K562 (cell line): ENCODE measurements around the gene IL26. TPM values are rescaled to one million over a fixed set of nuclear protein-coding genes. Genes with fewer than 3 reads are reported as not detected.

Experiments
- ATAC-seq: fragments of 200-7000 bp; cut with Tn5 transposase; 3 replicates; pipeline ENCODE4 v1.9.1; 2020; ENCODE audit warnings: moderate library complexity
- BruUV-seq: library from RNA; stranded (reverse); fragments of 400-500 nt; replicated peaks from 2 replicates; lab custom pipeline; 2021; lab: Mats Ljungman, UMichigan
- CTCF ChIA-PET: fragments of 300-600 bp; formaldehyde crosslinking; extraction: SDS; loops from one replicate; lab custom pipeline; 2021; ENCODE audit warnings: low intra/inter-chr PET ratio; lab: Yijun Ruan, JAX
- POLR2A ChIA-PET: fragments of 300-600, 350-650 bp; sonication (Branson Sonifier 250); formaldehyde crosslinking; extraction: SDS; loops from one replicate; lab custom pipeline; 2021; ENCODE audit warnings: antibody characterized with exemption, inconsistent platforms; lab: Yijun Ruan, JAX
- DNase-seq, 4 experiments: peaks; one replicate each; pipeline versions ENCODE4 v3.0.0 to v3.0.0-alpha.2; 2011 to 2018; ENCODE audit warnings: low spot score in 3 of 4, mixed read lengths in 3 of 4; ENCODE audit errors: extremely low read depth in 1 of 4
- FAIRE-seq: peaks from 2 replicates; lab custom pipeline; 2011; peaks lifted over from hg19 to GRCh38; lab: Jason Lieb, UNC
- H2AFZ ChIP-seq: 2 replicates; pipeline ENCODE4 v1.6.0; 2011; ENCODE audit warnings: low read depth, low read length, control low read depth, inconsistent platforms
- H3K27ac ChIP-seq: fragments of 200-600 bp; 3 replicates; pipeline ENCODE4 v1.8.0; 2011; ENCODE audit warnings: low read depth, mild to moderate bottlenecking, control low read depth, inconsistent platforms, low read length, moderate library complexity, mixed read lengths; ENCODE audit errors: extremely low read depth
- H3K27me3 ChIP-seq, 2 experiments: fragments of 300-600 bp in 1 of 2; 2 replicates in 1 of 2; 3 replicates in 1 of 2; pipeline versions ENCODE4 v1.6.0 to v1.8.0; 2011; ENCODE audit warnings: inconsistent platforms in 2 of 2, low read length in 2 of 2, mild to moderate bottlenecking in 1 of 2, mixed read lengths in 1 of 2, moderate library complexity in 1 of 2; ENCODE audit not compliant: control insufficient read depth in 2 of 2, insufficient read depth in 2 of 2
- H3K36me3 ChIP-seq: fragments of 300-600 bp; 3 replicates; pipeline ENCODE4 v1.8.0; 2011; ENCODE audit warnings: mild to moderate bottlenecking, low read length, inconsistent platforms; ENCODE audit not compliant: control insufficient read depth, insufficient read depth
- H3K4me1 ChIP-seq, 2 experiments: fragments of 200-600 bp in 1 of 2; replicated peaks in 1 of 2; 2 replicates in 1 of 2; 3 replicates in 1 of 2; pipeline versions ENCODE4 v1.5.1 to v1.8.0; 2011; ENCODE audit warnings: inconsistent platforms in 2 of 2, low read length in 2 of 2, mild to moderate bottlenecking in 1 of 2, mixed read lengths in 1 of 2, moderate library complexity in 1 of 2; ENCODE audit not compliant: control insufficient read depth in 2 of 2, insufficient read depth in 2 of 2
- H3K4me2 ChIP-seq: 2 replicates; pipeline ENCODE4 v1.6.1; 2011; ENCODE audit warnings: low read length, control low read depth, inconsistent platforms, mixed read lengths; ENCODE audit not compliant: insufficient read depth
- H3K4me3 ChIP-seq: fragments of 200-600 bp; sonication (generic), shearing (Covaris generic); 2 replicates; pipeline ENCODE4 v1.5.1; 2016; ENCODE audit warnings: control low read depth, inconsistent platforms
- H3K79me2 ChIP-seq: fragments of 200-600 bp; 3 replicates; pipeline ENCODE4 v1.8.0; 2011; ENCODE audit warnings: low read length, inconsistent platforms; ENCODE audit not compliant: control insufficient read depth, insufficient read depth
- H3K9ac ChIP-seq, 2 experiments: 2 replicates each; pipeline versions ENCODE4 v1.6.0 to v1.6.1; 2011; ENCODE audit warnings: low read depth in 2 of 2, low read length in 2 of 2, control low read depth in 1 of 2, inconsistent platforms in 1 of 2, mild to moderate bottlenecking in 1 of 2, mixed read lengths in 1 of 2; ENCODE audit not compliant: insufficient read depth in 1 of 2
- H3K9me1 ChIP-seq: one replicate; pipeline ENCODE4 v1.6.0; 2011; ENCODE audit warnings: inconsistent platforms, mild to moderate bottlenecking, low read length, moderate library complexity; ENCODE audit not compliant: control insufficient read depth, insufficient read depth
- H3K9me3 ChIP-seq: replicated peaks from 2 replicates; pipeline ENCODE4 v1.5.1; 2011; ENCODE audit warnings: low read depth, low read length, inconsistent platforms; ENCODE audit not compliant: control insufficient read depth, insufficient read depth
- H4K20me1 ChIP-seq: replicated peaks from 2 replicates; pipeline ENCODE4 v1.6.1; 2011; ENCODE audit warnings: low read length, inconsistent platforms, mixed read lengths; ENCODE audit not compliant: control insufficient read depth, insufficient read depth
- HMG20B ChIP-seq: fragments of 250-450 bp; sonication (Bioruptor Pico); IDR thresholded peaks from 2 replicates; pipeline ENCODE4 v1.5.0; 2021; ENCODE audit warnings: mild to moderate bottlenecking
- POLR3G ChIP-seq: IDR thresholded peaks from 2 replicates; pipeline ENCODE4 v1.6.1; 2011; ENCODE audit not compliant: insufficient read length, insufficient replicate concordance; ENCODE audit errors: extremely low read depth
- RBM15 ChIP-seq: fragments of 200-400 bp; formaldehyde crosslinking; IDR thresholded peaks from 2 replicates; pipeline ENCODE4 v1.6.1; 2018; ENCODE audit warnings: mild to moderate bottlenecking, low read length, moderate library complexity; ENCODE audit not compliant: insufficient read depth
- ZNF217 ChIP-seq: sonication (generic); formaldehyde crosslinking; IDR thresholded peaks from 2 replicates; pipeline ENCODE4 v1.8.0; 2022; ENCODE audit warnings: mild to moderate bottlenecking, missing genetic modification reagents
- in situ Hi-C: fragments of 300-500 bp; cut with MboI; formaldehyde crosslinking; loops from 4 replicates; pipeline ENCODE4 v1.15.0; 2018; ENCODE audit warnings: inconsistent platforms, mixed read lengths
- intact Hi-C: fragments of 100-400 bp; cut with micrococcal nuclease; formaldehyde crosslinking; loops from 2 replicates; pipeline ENCODE4 v1.14.2; 2022
- polyA plus RNA-seq, 8 experiments: library from polyadenylated mRNA; depleted of rRNA in 4 of 8; stranded (reverse) in 5 of 8; unstranded in 3 of 8; fragments of >200 nt; fragmentation: Nextera tagmentation in 2 of 8; fragmentation: Illumina TruSeq in 1 of 8; extraction: Ambion mirVana in 2 of 8; extraction: Trizol in 1 of 8; gene quantifications; 2 replicates each; pipeline versions ENCODE4 v1.2.1 to v1.2.3, GENCODE V29; 2011 to 2014; ENCODE audit warnings: inconsistent platforms in 1 of 8, missing spikeins in 1 of 8
- total RNA-seq, 7 experiments: library from RNA; depleted of rRNA in 6 of 7; stranded (reverse); fragments of >200 nt in 6 of 7; fragmentation: Illumina TruSeq in 2 of 7; extraction: Trizol in 2 of 7; gene quantifications; 2 replicates each; pipeline versions ENCODE4 v1.2.1 to v1.2.3, GENCODE V29; 2011 to 2021; ENCODE audit warnings: low replicate concordance in 1 of 7
- TF ChIP-seq, protein P1 (sequence below): fragments of 250-450 bp; sonication (Bioruptor Pico); IDR thresholded peaks from 2 replicates; pipeline ENCODE4 v1.8.0; 2022; ENCODE audit warnings: inconsistent platforms

IL26 gene
- total and polyA plus RNA-seq, 9 of the 15 experiments (the other 6 are each of a cell fraction or from before 2014, with no cell fraction given), result not detected

- TF ChIP-seq, protein P1, sequence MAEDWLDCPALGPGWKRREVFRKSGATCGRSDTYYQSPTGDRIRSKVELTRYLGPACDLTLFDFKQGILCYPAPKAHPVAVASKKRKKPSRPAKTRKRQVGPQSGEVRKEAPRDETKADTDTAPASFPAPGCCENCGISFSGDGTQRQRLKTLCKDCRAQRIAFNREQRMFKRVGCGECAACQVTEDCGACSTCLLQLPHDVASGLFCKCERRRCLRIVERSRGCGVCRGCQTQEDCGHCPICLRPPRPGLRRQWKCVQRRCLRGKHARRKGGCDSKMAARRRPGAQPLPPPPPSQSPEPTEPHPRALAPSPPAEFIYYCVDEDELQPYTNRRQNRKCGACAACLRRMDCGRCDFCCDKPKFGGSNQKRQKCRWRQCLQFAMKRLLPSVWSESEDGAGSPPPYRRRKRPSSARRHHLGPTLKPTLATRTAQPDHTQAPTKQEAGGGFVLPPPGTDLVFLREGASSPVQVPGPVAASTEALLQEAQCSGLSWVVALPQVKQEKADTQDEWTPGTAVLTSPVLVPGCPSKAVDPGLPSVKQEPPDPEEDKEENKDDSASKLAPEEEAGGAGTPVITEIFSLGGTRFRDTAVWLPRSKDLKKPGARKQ, result no peak
- TF ChIP-seq POLR3G (no peak), HMG20B (CRISPR knock-in tag) (no peak), ZNF217 (CRISPR knock-in tag) (no peak), RBM15 (no peak)
- no peaks in the 10 kb centered on the region; a peak in 1 of 5 replicates for H3K4me1 ChIP-seq
- no peaks in the 10 kb centered on the region for H3K79me2 ChIP-seq
- H3K9me3 ChIP-seq, result no peaks in the 10 kb centered on the region
- in situ Hi-C loops, result no loop called here
- ChIA-PET POLR2A (no interaction called here), CTCF (no interaction called here)
- H3K27ac ChIP-seq, result no peak overlapping the region
- H3K36me3 ChIP-seq, result no peaks in the 10 kb centered on the region
- H3K9me1 ChIP-seq, result no peaks in the 10 kb centered on the region
- BruUV-seq, result no TSS peak
- DNase-seq (no peak), FAIRE-seq (no peak), ATAC-seq (no peak)
- no peak overlapping the region for H2AFZ ChIP-seq
- H3K4me2 ChIP-seq, result no peak overlapping the region
- no peaks in the 10 kb centered on the region for H3K27me3 ChIP-seq
- H3K4me3 ChIP-seq, result no peak overlapping the region
- H3K9ac ChIP-seq, result no peak overlapping the region
- intact Hi-C loops, result no loop called here
- no peaks in the 10 kb centered on the region for H4K20me1 ChIP-seq
These were observed 49.4 kb downstream of the IL26 start for GRCh38 chr12:68176257-68176656.
